Activated T-helper 17 cell treated with anti-CD3 and anti-CD28 coated beads, Interleukin-2, amount 50 U/mL, for 72 hours (primary cell): ENCODE results near the gene C5orf58. TPM values are rescaled to one million over a fixed set of nuclear protein-coding genes. Genes with fewer than 3 reads are reported as not detected.
A peak's percentile ranks its signal among the peaks of the same experiment; 100 is the strongest.

Experiments used
- ATAC-seq: fragments of 150-1000 bp; cut with Tn5 transposase; replicated peaks from 2 replicates; pipeline ENCODE4 v1.10.0; 2021; ENCODE audit warnings: mild to moderate bottlenecking, moderate library complexity
- H3K27ac Mint-ChIP-seq: one replicate; pipeline ENCODE4 v1.8.0; 2022; ENCODE audit warnings: mixed read lengths
- H3K27me3 Mint-ChIP-seq: one replicate; pipeline ENCODE4 v1.8.0; 2022; ENCODE audit warnings: mixed read lengths
- H3K36me3 Mint-ChIP-seq: one replicate; pipeline ENCODE4 v1.8.0; 2022; ENCODE audit warnings: low read depth, mild to moderate bottlenecking, mixed read lengths
- H3K4me1 Mint-ChIP-seq: one replicate; pipeline ENCODE4 v1.8.0; 2022; ENCODE audit warnings: mixed read lengths
- H3K4me3 Mint-ChIP-seq: one replicate; pipeline ENCODE4 v1.8.0; 2022; ENCODE audit warnings: mild to moderate bottlenecking, mixed read lengths
- H3K9me3 Mint-ChIP-seq: one replicate; pipeline ENCODE4 v1.8.0; 2022; ENCODE audit warnings: mixed read lengths
- total RNA-seq, 2 donors: library from RNA; stranded (reverse); gene quantifications; one replicate each; pipeline ENCODE4 v1.2.3, GENCODE V29; 2022

The C5orf58 gene
- total RNA-seq, 2 donors from 2014 or later: not detected

GRCh38 chr5:170211575-170212334 is 21.0 kb upstream of the C5orf58 start:
- H3K27ac Mint-ChIP-seq: no peak overlapping the region
- H3K36me3 Mint-ChIP-seq: no peaks in the 10 kb centered on the region
- H3K4me1 Mint-ChIP-seq: no peaks in the 10 kb centered on the region
- no peak overlapping the region for H3K4me3 Mint-ChIP-seq
- H3K27me3 Mint-ChIP-seq: peaks cover 7% of the 10 kb centered on the region
- ATAC-seq: no peak
- no peaks in the 10 kb centered on the region for H3K9me3 Mint-ChIP-seq

- H3K27me3 Mint-ChIP-seq: no peaks in the 10 kb centered on the region
- H3K27ac Mint-ChIP-seq: no peak overlapping the region
- no peak overlapping the region for H3K4me3 Mint-ChIP-seq
- H3K4me1 Mint-ChIP-seq: no peaks in the 10 kb centered on the region
- no peaks in the 10 kb centered on the region for H3K9me3 Mint-ChIP-seq
- no peaks in the 10 kb centered on the region for H3K36me3 Mint-ChIP-seq
- no peak for ATAC-seq
Observed at GRCh38 chr5:170216257-170216864, 16.4 kb upstream of the C5orf58 start.

- no peaks in the 10 kb centered on the region for H3K4me1 Mint-ChIP-seq
- no peak overlapping the region for H3K4me3 Mint-ChIP-seq
- H3K36me3 Mint-ChIP-seq: no peaks in the 10 kb centered on the region
- no peaks in the 10 kb centered on the region for H3K9me3 Mint-ChIP-seq
- H3K27me3 Mint-ChIP-seq: no peaks in the 10 kb centered on the region
- no peak for ATAC-seq
- no peak overlapping the region for H3K27ac Mint-ChIP-seq
Observed at GRCh38 chr5:170217831-170218230, 15.0 kb upstream of the C5orf58 start.

DNA sequence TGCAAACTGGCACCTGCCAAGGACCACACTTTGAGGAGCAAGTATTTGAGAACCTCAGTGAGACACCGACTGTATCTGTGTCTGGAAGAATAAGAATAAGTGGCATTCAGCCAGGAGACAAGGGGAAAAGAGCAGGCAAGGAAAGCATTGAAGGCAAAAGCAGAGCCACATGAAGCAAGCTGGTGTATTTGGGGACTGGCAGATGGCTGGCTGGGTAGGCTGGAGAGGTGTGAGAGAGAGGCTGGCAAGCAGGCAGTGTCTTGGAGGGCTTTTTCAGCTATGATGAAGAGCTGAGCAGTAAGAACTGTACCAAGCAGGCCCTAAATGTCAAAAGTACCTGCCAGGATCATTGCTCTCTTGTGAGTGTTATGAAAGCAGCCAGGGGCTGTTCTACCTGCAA is 14.1 kb upstream of the C5orf58 start:
- Mint-ChIP-seq H3K27me3 (no peaks in the 10 kb centered on the region), H3K4me1 (no peaks in the 10 kb centered on the region)
- ATAC-seq: no peak

DNA sequence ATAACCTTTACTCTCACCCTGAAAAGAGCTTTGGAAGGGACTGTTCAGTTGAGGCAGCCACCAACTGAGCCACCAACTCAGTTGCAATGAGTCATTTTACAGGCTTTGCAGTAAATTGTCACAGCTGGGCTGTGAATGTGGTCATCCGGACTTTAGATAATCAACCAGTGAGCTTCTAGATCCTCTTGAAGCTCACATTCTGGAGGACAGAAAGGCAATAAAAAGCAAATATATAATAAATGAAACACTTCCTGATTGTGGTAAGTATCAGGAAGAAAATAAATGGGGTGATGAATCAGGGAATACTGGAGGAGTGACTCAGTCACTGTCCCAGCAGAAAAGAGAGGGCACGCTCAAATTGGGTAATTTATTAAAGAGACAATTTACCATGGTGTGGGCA is 13.2 kb upstream of the C5orf58 start:
- Mint-ChIP-seq H3K27me3 (no peaks in the 10 kb centered on the region), H3K27ac (no peak overlapping the region), H3K4me3 (no peak overlapping the region)

More for the DNA sequence above, 14.1 kb upstream of the C5orf58 start:
- Mint-ChIP-seq H3K36me3 (no peaks in the 10 kb centered on the region), H3K9me3 (no peaks in the 10 kb centered on the region), H3K27ac (no peak overlapping the region), H3K4me3 (no peak overlapping the region)

GRCh38 chr5:170220191-170220590 is 12.6 kb upstream of the C5orf58 start:
- H3K4me3 Mint-ChIP-seq: no peak overlapping the region
- ATAC-seq: no peak
- H3K4me1 Mint-ChIP-seq: no peaks in the 10 kb centered on the region
- no peaks in the 10 kb centered on the region for H3K36me3 Mint-ChIP-seq
- no peak overlapping the region for H3K27ac Mint-ChIP-seq
- no peaks in the 10 kb centered on the region for H3K9me3 Mint-ChIP-seq
- H3K27me3 Mint-ChIP-seq: no peaks in the 10 kb centered on the region

More for the DNA sequence above, 13.2 kb upstream of the C5orf58 start:
- Mint-ChIP-seq H3K9me3 (no peaks in the 10 kb centered on the region), H3K36me3 (no peaks in the 10 kb centered on the region), H3K4me1 (no peaks in the 10 kb centered on the region)
- no peak for ATAC-seq

GRCh38 chr5:170221327-170221741 is 11.5 kb upstream of the C5orf58 start:
- no peak overlapping the region for H3K27ac Mint-ChIP-seq
- H3K4me1 Mint-ChIP-seq: no peaks in the 10 kb centered on the region
- no peak for ATAC-seq
- no peaks in the 10 kb centered on the region for H3K36me3 Mint-ChIP-seq
- no peaks in the 10 kb centered on the region for H3K27me3 Mint-ChIP-seq
- no peaks in the 10 kb centered on the region for H3K9me3 Mint-ChIP-seq
- H3K4me3 Mint-ChIP-seq: no peak overlapping the region

DNA sequence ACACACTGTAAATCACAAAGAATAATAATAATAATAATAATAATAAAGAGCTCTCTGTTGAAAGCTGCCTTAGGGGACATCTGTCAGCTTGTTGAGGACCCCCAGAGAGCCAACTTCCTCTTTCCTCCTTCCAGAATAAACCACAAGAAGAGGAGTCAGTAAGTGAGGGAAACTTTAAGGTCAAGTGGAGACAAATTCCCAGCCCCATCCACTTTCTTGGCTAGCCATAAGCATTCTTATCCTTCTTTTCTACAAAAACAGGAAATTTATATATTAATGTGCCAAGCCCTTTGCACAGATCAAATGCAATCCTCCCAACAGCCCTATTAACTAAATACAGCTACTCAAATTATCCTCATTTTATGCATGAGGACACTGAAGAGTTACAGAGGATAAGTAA is 9.4 kb upstream of the C5orf58 start:
- ATAC-seq: no peak
- H3K36me3 Mint-ChIP-seq: no peaks in the 10 kb centered on the region
- no peaks in the 10 kb centered on the region for H3K9me3 Mint-ChIP-seq
- no peak overlapping the region for H3K27ac Mint-ChIP-seq
- H3K4me3 Mint-ChIP-seq: no peak overlapping the region
- no peaks in the 10 kb centered on the region for H3K27me3 Mint-ChIP-seq
- H3K4me1 Mint-ChIP-seq: no peaks in the 10 kb centered on the region

- Mint-ChIP-seq H3K27ac (no peak overlapping the region), H3K4me3 (no peak overlapping the region), H3K4me1 (no peaks in the 10 kb centered on the region), H3K27me3 (no peaks in the 10 kb centered on the region), H3K9me3 (no peaks in the 10 kb centered on the region), H3K36me3 (no peaks in the 10 kb centered on the region)
- ATAC-seq: no peak
Observed at GRCh38 chr5:170223906-170224305, 8.9 kb upstream of the C5orf58 start.

DNA sequence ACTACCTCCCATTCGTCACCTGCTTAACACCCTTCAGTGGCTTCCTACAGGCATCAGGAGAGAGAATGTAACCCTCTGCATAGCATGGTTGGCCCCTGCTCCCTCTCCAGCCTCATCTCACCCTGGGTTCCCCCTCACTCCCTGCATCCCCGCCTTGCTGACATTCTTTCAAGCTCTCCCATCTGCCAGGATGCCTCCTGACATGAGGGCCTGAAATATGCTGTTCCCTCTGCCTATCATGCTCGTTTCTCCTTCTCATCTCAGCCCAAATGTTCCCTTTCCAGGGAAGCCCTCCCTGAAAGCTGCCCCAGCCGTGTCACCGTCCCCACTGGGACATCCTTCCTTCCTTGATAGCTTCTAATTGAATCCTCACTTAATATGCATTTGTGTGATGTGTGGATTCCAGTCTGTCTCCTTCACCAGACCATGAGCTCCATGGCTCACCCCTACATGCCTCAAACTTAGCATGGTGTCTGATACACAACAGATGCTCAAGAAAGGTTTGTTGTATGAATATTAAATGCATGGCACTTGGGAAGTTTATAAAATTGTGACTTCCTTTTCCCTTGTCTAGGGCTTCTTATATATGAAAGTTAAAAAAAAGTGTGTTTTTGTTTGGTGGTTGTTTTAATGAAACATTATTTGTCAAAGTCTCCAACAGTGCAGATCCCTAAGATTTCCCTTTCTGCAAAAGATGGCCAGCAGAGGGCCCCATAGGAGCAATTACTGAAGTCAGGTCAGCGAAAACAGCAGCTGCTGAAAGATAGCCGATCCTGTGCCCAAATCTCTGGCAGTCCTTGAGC is 7.3 kb upstream of the C5orf58 start:
- Mint-ChIP-seq H3K36me3 (no peaks in the 10 kb centered on the region), H3K9me3 (no peaks in the 10 kb centered on the region), H3K4me3 (no peak overlapping the region), H3K4me1 (no peaks in the 10 kb centered on the region), H3K27me3 (no peaks in the 10 kb centered on the region), H3K27ac (peak overlapping the region; percentile 6)
- peak; percentile 73 for ATAC-seq

- Mint-ChIP-seq H3K9me3 (no peaks in the 10 kb centered on the region), H3K4me1 (no peaks in the 10 kb centered on the region), H3K27ac (peak overlapping the region; percentile 6), H3K36me3 (no peaks in the 10 kb centered on the region), H3K4me3 (no peak overlapping the region), H3K27me3 (no peaks in the 10 kb centered on the region)
- ATAC-seq: no peak
Observed at GRCh38 chr5:170226129-170226615, 6.6 kb upstream of the C5orf58 start.

- Mint-ChIP-seq H3K27ac (peak overlapping the region; percentile 44), H3K4me3 (no peak overlapping the region), H3K4me1 (no peaks in the 10 kb centered on the region), H3K27me3 (no peaks in the 10 kb centered on the region), H3K36me3 (no peaks in the 10 kb centered on the region), H3K9me3 (no peaks in the 10 kb centered on the region)
- ATAC-seq: no peak
Observed at GRCh38 chr5:170226661-170227060, 6.1 kb upstream of the C5orf58 start.

GRCh38 chr5:170228762-170229435 is 3.9 kb upstream of the C5orf58 start:
- H3K36me3 Mint-ChIP-seq: no peaks in the 10 kb centered on the region
- H3K9me3 Mint-ChIP-seq: no peaks in the 10 kb centered on the region
- no peaks in the 10 kb centered on the region for H3K4me1 Mint-ChIP-seq
- H3K27me3 Mint-ChIP-seq: no peaks in the 10 kb centered on the region
- ATAC-seq: no peak
- no peak overlapping the region for H3K4me3 Mint-ChIP-seq
- H3K27ac Mint-ChIP-seq: no peak overlapping the region

GRCh38 chr5:170233358-170233892 is 640 bp downstream of the C5orf58 start:
- H3K36me3 Mint-ChIP-seq: no peaks in the 10 kb centered on the region
- ATAC-seq: no peak
- no peaks in the 10 kb centered on the region for H3K9me3 Mint-ChIP-seq
- H3K4me3 Mint-ChIP-seq: no peak overlapping the region
- H3K4me1 Mint-ChIP-seq: peaks cover 3% of the 10 kb centered on the region
- no peaks in the 10 kb centered on the region for H3K27me3 Mint-ChIP-seq
- no peak overlapping the region for H3K27ac Mint-ChIP-seq
